HepG2 (cell line): Measurements from ENCODE around the gene LIMD2. TPM values are rescaled to one million over a fixed set of nuclear protein-coding genes. Genes with fewer than 3 reads are reported as not detected.
A peak's percentile ranks its signal among the peaks of the same experiment; 100 is the strongest.

ENCODE experiments used
- HDAC1 ChIP-seq: sonication (generic); formaldehyde crosslinking; IDR thresholded peaks from 2 replicates; pipeline ENCODE4 v1.5.1; 2020; ENCODE audit warnings: mild to moderate bottlenecking, missing genetic modification reagents
- ISL2 ChIP-seq: sonication (generic); formaldehyde crosslinking; IDR thresholded peaks from 2 replicates; pipeline ENCODE4 v1.5.0; 2020; ENCODE audit warnings: missing genetic modification reagents
- KLF11 ChIP-seq: IDR thresholded peaks from 2 replicates; pipeline ENCODE4 v1.6.1; 2016; ENCODE audit warnings: missing compliant biosample characterization
- PHF20 ChIP-seq: sonication (generic); formaldehyde crosslinking; IDR thresholded peaks from 2 replicates; pipeline ENCODE4 v1.5.0; 2020; ENCODE audit warnings: mild to moderate bottlenecking, missing genetic modification reagents
- RAD21 ChIP-seq: fragments of 450-650 bp; formaldehyde crosslinking; IDR thresholded peaks from 2 replicates; pipeline ENCODE4 v1.5.0; 2020; ENCODE audit warnings: mild to moderate bottlenecking
- TBX2 ChIP-seq: sonication (generic); formaldehyde crosslinking; IDR thresholded peaks from 2 replicates; pipeline ENCODE4 v1.5.0; 2020; ENCODE audit warnings: missing genetic modification reagents, mild to moderate bottlenecking, borderline replicate concordance
- TCF12 ChIP-seq, 2 experiments: fragments of 450-650 bp in 1 of 2; sonication (generic) in 1 of 2; formaldehyde crosslinking in 1 of 2; IDR thresholded peaks; 2 replicates each; pipeline versions ENCODE4 v1.6.1 to v1.8.0; 2017 to 2022; ENCODE audit warnings: antibody characterized with exemption in 1 of 2, mild to moderate bottlenecking in 1 of 2, missing genetic modification reagents in 1 of 2, moderate library complexity in 1 of 2
- XRCC5 ChIP-seq: fragments of 200-400 bp; formaldehyde crosslinking; optimal IDR thresholded peaks from 2 replicates; pipeline ENCODE3; 2017; ENCODE audit warnings: mild to moderate bottlenecking, low read length
- ZNF484 ChIP-seq: sonication (generic); formaldehyde crosslinking; IDR thresholded peaks from 2 replicates; pipeline ENCODE4 v1.5.1; 2020; ENCODE audit warnings: mild to moderate bottlenecking, low read depth, missing genetic modification reagents, borderline replicate concordance
- ZNF546 ChIP-seq: sonication (generic); formaldehyde crosslinking; conservative IDR thresholded peaks from 2 replicates; pipeline ENCODE4 v1.8.1; 2023; ENCODE audit warnings: mild to moderate bottlenecking, missing genetic modification reagents
- ZNF558 ChIP-seq: sonication (generic); formaldehyde crosslinking; IDR thresholded peaks from 2 replicates; pipeline ENCODE4 v1.9.0; 2022; ENCODE audit warnings: mild to moderate bottlenecking, missing genetic modification reagents, borderline replicate concordance
- ZNF619 ChIP-seq: sonication (generic); formaldehyde crosslinking; IDR thresholded peaks from 2 replicates; pipeline ENCODE4 v1.4.0; 2020; ENCODE audit warnings: mild to moderate bottlenecking, missing genetic modification reagents
- ZNF737 ChIP-seq: sonication (generic); formaldehyde crosslinking; IDR thresholded peaks from 2 replicates; pipeline ENCODE4 v1.5.0; 2020; ENCODE audit warnings: missing genetic modification reagents, mild to moderate bottlenecking, borderline replicate concordance
- ZNF839 ChIP-seq: sonication (generic); formaldehyde crosslinking; IDR thresholded peaks from 2 replicates; pipeline ENCODE4 v1.4.0; 2020; ENCODE audit warnings: missing genetic modification reagents, mild to moderate bottlenecking, borderline replicate concordance
- ZSCAN30 ChIP-seq: sonication (generic); formaldehyde crosslinking; IDR thresholded peaks from 2 replicates; pipeline ENCODE4 v1.5.0; 2020; ENCODE audit warnings: mild to moderate bottlenecking, missing genetic modification reagents
- polyA plus RNA-seq, 8 experiments: library from polyadenylated mRNA; depleted of rRNA in 3 of 8; stranded (reverse) in 7 of 8; unstranded in 1 of 8; fragments of >200 nt; fragmentation: Illumina TruSeq in 4 of 8; extraction: Trizol in 4 of 8; gene quantifications; 2 replicates each; pipeline versions ENCODE4 v1.2.1 to v1.2.3, GENCODE V29; 2011 to 2016; ENCODE audit warnings: low read depth in 4 of 8, missing spikeins in 1 of 8, mixed read lengths in 1 of 8; ENCODE audit not compliant: insufficient read depth in 1 of 8
- total RNA-seq, 5 experiments: library from RNA; depleted of rRNA; stranded (reverse); fragments of >200 nt; fragmentation: Illumina TruSeq; extraction: Trizol; gene quantifications; 2 replicates each; pipeline ENCODE4 v1.2.3, GENCODE V29; 2016; ENCODE audit warnings: low read depth in 1 of 5
- TF ChIP-seq, protein P1 (sequence below): sonication (generic); formaldehyde crosslinking; IDR thresholded peaks from 2 replicates; pipeline ENCODE4 v1.5.0; 2020; ENCODE audit warnings: missing genetic modification reagents
- TF ChIP-seq, protein P2 (sequence below): sonication (generic); formaldehyde crosslinking; IDR thresholded peaks from 2 replicates; pipeline ENCODE4 v1.4.0; 2020; ENCODE audit warnings: missing genetic modification reagents, borderline replicate concordance
- TF ChIP-seq, protein P3 (sequence below): IDR thresholded peaks from 2 replicates; pipeline ENCODE4 v1.6.1; 2016; ENCODE audit warnings: mild to moderate bottlenecking
- TF ChIP-seq, protein P4 (sequence below): sonication (generic); formaldehyde crosslinking; IDR thresholded peaks from 2 replicates; pipeline ENCODE4 v1.4.0; 2020; ENCODE audit warnings: missing genetic modification reagents

Gene LIMD2
- total and polyA plus RNA-seq, 2 of the 13 experiments (the other 11 are each of a cell fraction or from before 2014, with no cell fraction given) = 9.0 to 20.8 TPM

DNA sequence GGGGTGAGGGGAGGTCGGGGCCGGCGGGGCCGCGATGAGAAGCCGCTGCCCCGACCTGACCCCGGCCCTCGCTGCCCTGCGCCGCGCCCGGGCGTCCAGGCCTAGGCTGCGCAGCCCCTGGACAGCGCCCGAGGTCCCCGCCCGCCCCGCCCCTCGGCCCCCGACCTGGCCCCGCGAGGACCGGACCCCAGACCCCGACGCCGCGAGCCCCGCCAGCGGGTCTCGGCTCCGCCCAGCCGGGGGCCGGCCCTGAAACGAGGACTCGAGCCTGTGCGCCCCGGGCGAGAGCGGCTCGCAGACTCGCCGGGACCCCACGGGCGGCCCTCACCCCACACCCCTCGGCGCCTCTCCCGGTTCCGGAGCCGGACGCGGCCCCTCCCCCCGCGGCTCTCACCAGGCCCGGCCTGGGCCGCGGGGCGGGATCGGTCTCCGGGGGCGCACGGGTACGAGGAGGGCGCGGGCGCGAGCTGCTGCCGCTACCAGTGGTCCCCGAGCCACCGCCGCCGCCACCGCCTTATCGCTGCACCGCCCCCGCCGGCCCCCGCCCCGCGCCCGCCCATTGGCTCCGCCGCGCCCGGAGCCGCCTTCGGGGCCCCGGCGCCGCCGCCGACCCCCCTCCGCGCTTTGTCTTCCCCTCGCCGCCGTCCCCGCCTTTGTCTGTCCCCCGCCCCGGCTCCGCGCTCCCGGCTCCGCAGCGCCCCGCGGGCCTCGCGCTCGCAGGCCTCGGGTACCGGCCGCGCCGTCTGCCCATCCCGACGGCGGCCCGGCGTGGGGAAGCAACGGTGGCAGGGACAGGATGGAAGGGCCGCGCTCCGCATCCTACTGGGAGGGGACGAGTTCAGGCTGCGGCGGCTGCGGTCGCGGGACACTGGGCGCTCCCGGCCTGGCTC lies at the start of gene LIMD2 (continued):
- 0 out of 2 replicates have a peak, but pooled peaks have one; percentile 34 for TF ChIP-seq ZNF546
- TF ChIP-seq ZNF839 (CRISPR knock-in tag) = no peak; the same call in 1 of the 2 replicates
- peak; percentile 31; the same call in 1 of the 2 replicates for TF ChIP-seq HDAC1 (CRISPR knock-in tag)
- no peak for TF ChIP-seq KLF11 (CRISPR knock-in tag)
- peak; percentile 44 for TF ChIP-seq XRCC5
- 0 out of 2 replicates have a peak, but pooled peaks have one; percentile 8 for TF ChIP-seq RAD21 (CRISPR knock-in tag)
- TF ChIP-seq TCF12 (IDR thresholded peaks at IDR 0.05) = no peak
- no peak for TF ChIP-seq TCF12 (CRISPR knock-in tag; IDR thresholded peaks at IDR 0.05)
- no peak for TF ChIP-seq ISL2 (CRISPR knock-in tag)
- peak; percentile 23; the same call in 1 of the 2 replicates for TF ChIP-seq TBX2 (CRISPR knock-in tag)
- no peak for TF ChIP-seq ZNF737 (CRISPR knock-in tag)
- no peak for TF ChIP-seq ZSCAN30 (CRISPR knock-in tag)
- TF ChIP-seq, protein P1, sequence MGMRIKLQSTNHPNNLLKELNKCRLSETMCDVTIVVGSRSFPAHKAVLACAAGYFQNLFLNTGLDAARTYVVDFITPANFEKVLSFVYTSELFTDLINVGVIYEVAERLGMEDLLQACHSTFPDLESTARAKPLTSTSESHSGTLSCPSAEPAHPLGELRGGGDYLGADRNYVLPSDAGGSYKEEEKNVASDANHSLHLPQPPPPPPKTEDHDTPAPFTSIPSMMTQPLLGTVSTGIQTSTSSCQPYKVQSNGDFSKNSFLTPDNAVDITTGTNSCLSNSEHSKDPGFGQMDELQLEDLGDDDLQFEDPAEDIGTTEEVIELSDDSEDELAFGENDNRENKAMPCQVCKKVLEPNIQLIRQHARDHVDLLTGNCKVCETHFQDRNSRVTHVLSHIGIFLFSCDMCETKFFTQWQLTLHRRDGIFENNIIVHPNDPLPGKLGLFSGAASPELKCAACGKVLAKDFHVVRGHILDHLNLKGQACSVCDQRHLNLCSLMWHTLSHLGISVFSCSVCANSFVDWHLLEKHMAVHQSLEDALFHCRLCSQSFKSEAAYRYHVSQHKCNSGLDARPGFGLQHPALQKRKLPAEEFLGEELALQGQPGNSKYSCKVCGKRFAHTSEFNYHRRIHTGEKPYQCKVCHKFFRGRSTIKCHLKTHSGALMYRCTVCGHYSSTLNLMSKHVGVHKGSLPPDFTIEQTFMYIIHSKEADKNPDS = no peak
- TF ChIP-seq ZNF619 = no peak
- 0 out of 2 replicates have a peak, but pooled peaks have one; percentile 33 for TF ChIP-seq ZNF558 (CRISPR knock-in tag)
- TF ChIP-seq PHF20 (CRISPR knock-in tag) = no peak
- TF ChIP-seq, protein P2, sequence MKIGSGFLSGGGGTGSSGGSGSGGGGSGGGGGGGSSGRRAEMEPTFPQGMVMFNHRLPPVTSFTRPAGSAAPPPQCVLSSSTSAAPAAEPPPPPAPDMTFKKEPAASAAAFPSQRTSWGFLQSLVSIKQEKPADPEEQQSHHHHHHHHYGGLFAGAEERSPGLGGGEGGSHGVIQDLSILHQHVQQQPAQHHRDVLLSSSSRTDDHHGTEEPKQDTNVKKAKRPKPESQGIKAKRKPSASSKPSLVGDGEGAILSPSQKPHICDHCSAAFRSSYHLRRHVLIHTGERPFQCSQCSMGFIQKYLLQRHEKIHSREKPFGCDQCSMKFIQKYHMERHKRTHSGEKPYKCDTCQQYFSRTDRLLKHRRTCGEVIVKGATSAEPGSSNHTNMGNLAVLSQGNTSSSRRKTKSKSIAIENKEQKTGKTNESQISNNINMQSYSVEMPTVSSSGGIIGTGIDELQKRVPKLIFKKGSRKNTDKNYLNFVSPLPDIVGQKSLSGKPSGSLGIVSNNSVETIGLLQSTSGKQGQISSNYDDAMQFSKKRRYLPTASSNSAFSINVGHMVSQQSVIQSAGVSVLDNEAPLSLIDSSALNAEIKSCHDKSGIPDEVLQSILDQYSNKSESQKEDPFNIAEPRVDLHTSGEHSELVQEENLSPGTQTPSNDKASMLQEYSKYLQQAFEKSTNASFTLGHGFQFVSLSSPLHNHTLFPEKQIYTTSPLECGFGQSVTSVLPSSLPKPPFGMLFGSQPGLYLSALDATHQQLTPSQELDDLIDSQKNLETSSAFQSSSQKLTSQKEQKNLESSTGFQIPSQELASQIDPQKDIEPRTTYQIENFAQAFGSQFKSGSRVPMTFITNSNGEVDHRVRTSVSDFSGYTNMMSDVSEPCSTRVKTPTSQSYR (CRISPR knock-in tag) = no peak; the same call in 1 of the 2 replicates
- TF ChIP-seq ZNF484 (CRISPR knock-in tag) = no peak
- TF ChIP-seq, protein P3, sequence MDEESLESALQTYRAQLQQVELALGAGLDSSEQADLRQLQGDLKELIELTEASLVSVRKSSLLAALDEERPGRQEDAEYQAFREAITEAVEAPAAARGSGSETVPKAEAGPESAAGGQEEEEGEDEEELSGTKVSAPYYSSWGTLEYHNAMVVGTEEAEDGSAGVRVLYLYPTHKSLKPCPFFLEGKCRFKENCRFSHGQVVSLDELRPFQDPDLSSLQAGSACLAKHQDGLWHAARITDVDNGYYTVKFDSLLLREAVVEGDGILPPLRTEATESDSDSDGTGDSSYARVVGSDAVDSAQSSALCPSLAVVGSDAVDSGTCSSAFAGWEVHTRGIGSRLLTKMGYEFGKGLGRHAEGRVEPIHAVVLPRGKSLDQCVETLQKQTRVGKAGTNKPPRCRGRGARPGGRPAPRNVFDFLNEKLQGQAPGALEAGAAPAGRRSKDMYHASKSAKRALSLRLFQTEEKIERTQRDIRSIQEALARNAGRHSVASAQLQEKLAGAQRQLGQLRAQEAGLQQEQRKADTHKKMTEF = 0 out of 2 replicates have a peak, but pooled peaks have one; percentile 5
- TF ChIP-seq, protein P4, sequence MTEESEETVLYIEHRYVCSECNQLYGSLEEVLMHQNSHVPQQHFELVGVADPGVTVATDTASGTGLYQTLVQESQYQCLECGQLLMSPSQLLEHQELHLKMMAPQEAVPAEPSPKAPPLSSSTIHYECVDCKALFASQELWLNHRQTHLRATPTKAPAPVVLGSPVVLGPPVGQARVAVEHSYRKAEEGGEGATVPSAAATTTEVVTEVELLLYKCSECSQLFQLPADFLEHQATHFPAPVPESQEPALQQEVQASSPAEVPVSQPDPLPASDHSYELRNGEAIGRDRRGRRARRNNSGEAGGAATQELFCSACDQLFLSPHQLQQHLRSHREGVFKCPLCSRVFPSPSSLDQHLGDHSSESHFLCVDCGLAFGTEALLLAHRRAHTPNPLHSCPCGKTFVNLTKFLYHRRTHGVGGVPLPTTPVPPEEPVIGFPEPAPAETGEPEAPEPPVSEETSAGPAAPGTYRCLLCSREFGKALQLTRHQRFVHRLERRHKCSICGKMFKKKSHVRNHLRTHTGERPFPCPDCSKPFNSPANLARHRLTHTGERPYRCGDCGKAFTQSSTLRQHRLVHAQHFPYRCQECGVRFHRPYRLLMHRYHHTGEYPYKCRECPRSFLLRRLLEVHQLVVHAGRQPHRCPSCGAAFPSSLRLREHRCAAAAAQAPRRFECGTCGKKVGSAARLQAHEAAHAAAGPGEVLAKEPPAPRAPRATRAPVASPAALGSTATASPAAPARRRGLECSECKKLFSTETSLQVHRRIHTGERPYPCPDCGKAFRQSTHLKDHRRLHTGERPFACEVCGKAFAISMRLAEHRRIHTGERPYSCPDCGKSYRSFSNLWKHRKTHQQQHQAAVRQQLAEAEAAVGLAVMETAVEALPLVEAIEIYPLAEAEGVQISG (CRISPR knock-in tag) = peak; percentile 29
